Heart left ventricle (tissue), 16 donors: ENCODE measurements around the gene P2RX2. TPM values are rescaled to one million over a fixed set of nuclear protein-coding genes. Genes with fewer than 3 reads are reported as not detected.

Experiments used
- ATAC-seq, 4 donors: fragments of 200-7000 bp; cut with Tn5 transposase; one replicate each; pipeline ENCODE4 v1.9.1; 2020 to 2022; ENCODE audit warnings: moderate library complexity in 4 of 4, mild to moderate bottlenecking in 3 of 4, moderate number of reproducible peaks in 1 of 4
- DNase-seq, 5 donors: peaks; one replicate each; pipeline ENCODE4 v3.0.0-alpha.2; 2020
- H3K27ac ChIP-seq, 12 donors: fragments of 200-600 bp; sonication (generic) in 4 of 12; one replicate each; pipeline versions ENCODE4 v1.5.0 to v1.8.0; 2016 to 2022; ENCODE audit warnings: mild to moderate bottlenecking in 2 of 12
- H3K27me3 ChIP-seq, 9 donors: fragments of 200-600 bp; sonication (generic) in 2 of 9; one replicate each; pipeline versions ENCODE4 v1.5.1 to v1.8.0; 2016 to 2022; ENCODE audit warnings: mild to moderate bottlenecking in 3 of 9
- H3K36me3 ChIP-seq, 9 donors: fragments of 200-600 bp; sonication (generic) in 2 of 9; one replicate each; pipeline versions ENCODE4 v1.5.0 to v1.8.0; 2018 to 2022; ENCODE audit warnings: mild to moderate bottlenecking in 2 of 9
- H3K4me1 ChIP-seq, 12 donors: fragments of 200-600 bp; sonication (generic) in 4 of 12; one replicate each; pipeline versions ENCODE4 v1.5.0 to v1.8.0; 2016 to 2022; ENCODE audit warnings: mild to moderate bottlenecking in 3 of 12
- H3K4me3 ChIP-seq, 12 donors: fragments of 200-600 bp; sonication (generic) in 4 of 12; one replicate each; pipeline versions ENCODE4 v1.5.0 to v1.8.0; 2017 to 2022; ENCODE audit warnings: mild to moderate bottlenecking in 9 of 12, moderate library complexity in 4 of 12
- H3K9me3 ChIP-seq, 12 donors: fragments of 200-600 bp; sonication (generic) in 4 of 12; one replicate each; pipeline versions ENCODE4 v1.5.0 to v1.8.0; 2016 to 2022; ENCODE audit warnings: mild to moderate bottlenecking in 1 of 12
- POLR2A ChIP-seq, 2 donors: fragments of 450-650 bp; IDR thresholded peaks; one replicate each; pipeline ENCODE4 v1.6.1; 2017; ENCODE audit warnings: antibody characterized with exemption in 2 of 2, mild to moderate bottlenecking in 2 of 2, moderate library complexity in 2 of 2
- WGBS, 4 donors: extraction: QIAGEN DNeasy Blood & Tissue Kit in 2 of 4; methylation state at CpG; one replicate each; pipeline versions ENCODE4 v1.1.5 to v1.1.7; 2013 to 2018; 5-methylcytosine and 5-hydroxymethylcytosine counted together
- intact Hi-C, 10 donors: fragments of 100-400 bp; cut with DNase I; formaldehyde crosslinking; loops; one replicate each; pipeline versions ENCODE4 v1.11.1 to v1.14.2; 2022
- polyA plus RNA-seq, 2 donors: library from polyadenylated mRNA; stranded (reverse); fragments of 200-250 nt; gene quantifications; one replicate each; pipeline ENCODE4 v1.2.3, GENCODE V29; 2013
- total RNA-seq, 9 donors: library from RNA; depleted of rRNA in 2 of 9; stranded (reverse); fragments of >200 nt in 2 of 9; fragmentation: NEBNext Ultra II Directional in 3 of 9; extraction: Animal tissue kit (Norgen Biotek cat#: 25700) in 3 of 9; gene quantifications; one replicate each; pipeline versions ENCODE4 v1.1.0 to v1.2.4, GENCODE V29; 2016 to 2023
- TF ChIP-seq, protein P1 (sequence below), 12 donors: fragments of 200-600 bp; sonication (generic) in 4 of 12; IDR thresholded peaks; one replicate each; pipeline versions ENCODE4 v1.5.0 to v1.8.0; 2018 to 2022; ENCODE audit warnings: antibody characterized with exemption in 12 of 12, mild to moderate bottlenecking in 5 of 12
- donor health status: ischemic (EF 13 %, LVEDD 7.1; RV severe dilation, severe dysfunction).
- donor health status: healthy with polysubstance abuse.
- donor health status: DM: no; HTN: yes; CAD: no.
- donor health status: DM: no; HTN: no; CAD: no.
- donor health status: ischemic (EF 25% LVEDD 6.9; RV normal size, moderate dysfunction).
- donor health status: ischemic (EF 25% LVEDD 5.7; RV mildly dilated, moderate dysfunction).
- donor health status: healthy.
- donor health status: DM: yes; HTN: yes; CAD: no.
- donor health status: ischemic (EF 35%, LVEDD 5.7; RV mildly dilated, moderate dysfunction).
- donor health status: nonischemic (EF 11% LVEDD 7.7; RV severe dilation, severe dysfunction).
- donor health status: DM: yes; HTN: yes; CAD: no.
- donor health status: PGD.
- donor health status: ischemic (EF 29% LVEDD 5.4; RV normal size, mild dysfunction).
- donor health status: nonischemic (EF 23%, LVEDD 6.1; RV moderate dilation, normal function).

The P2RX2 gene
- total and polyA plus RNA-seq, 11 donors, result not detected

DNA sequence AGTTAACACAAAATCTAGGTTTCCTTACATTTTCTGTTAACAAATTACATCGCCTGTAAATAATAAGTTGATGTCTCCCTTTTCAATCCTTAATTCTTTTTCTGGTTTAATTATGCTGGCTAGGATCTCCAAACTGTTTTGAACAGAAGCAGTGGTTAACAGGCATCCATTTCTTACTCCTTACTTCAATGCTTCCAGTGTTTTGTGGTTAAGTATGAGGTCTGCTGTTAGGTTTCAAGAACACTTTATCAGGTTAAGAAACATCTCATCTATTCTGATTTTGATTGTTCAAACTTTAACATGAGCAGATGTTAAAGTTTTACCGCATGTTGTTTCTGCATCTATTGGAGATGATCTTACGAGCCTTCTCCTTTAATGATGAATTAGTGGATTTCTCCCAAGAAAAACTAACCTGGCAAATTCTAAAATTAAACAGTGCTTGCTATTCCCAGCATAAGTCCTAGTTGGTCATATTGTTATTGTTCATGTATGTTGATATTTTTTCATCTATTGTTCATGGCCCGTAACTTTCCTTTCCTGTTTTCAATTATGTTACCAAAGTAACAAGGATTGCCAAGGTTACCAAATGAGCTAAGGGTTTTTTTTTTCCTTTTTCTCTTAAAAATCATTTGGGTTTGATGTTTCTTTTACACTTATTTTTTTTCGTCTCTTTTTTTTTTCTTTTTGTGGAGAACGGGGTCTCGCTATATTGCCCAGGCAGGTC lies 35.2 kb downstream of the P2RX2 start:
- Histone ChIP-seq H3K36me3 (peaks cover 0 to 87% (median 76%) of the 10 kb centered on the region in 9 donors), H3K4me3 (no peak overlapping the region), H3K27ac (no peak overlapping the region), H3K4me1 (no peaks in the 10 kb centered on the region), H3K9me3 (no peaks in the 10 kb centered on the region), H3K27me3 (no peaks in the 10 kb centered on the region)
- intact Hi-C loops, result no loop called here
- DNase-seq (no peak), ATAC-seq (no peak)
- 82 to 87% (median 84%) methylated on average over 7 of the region's 7 CpGs for WGBS, 4 donors
- TF ChIP-seq, protein P1, sequence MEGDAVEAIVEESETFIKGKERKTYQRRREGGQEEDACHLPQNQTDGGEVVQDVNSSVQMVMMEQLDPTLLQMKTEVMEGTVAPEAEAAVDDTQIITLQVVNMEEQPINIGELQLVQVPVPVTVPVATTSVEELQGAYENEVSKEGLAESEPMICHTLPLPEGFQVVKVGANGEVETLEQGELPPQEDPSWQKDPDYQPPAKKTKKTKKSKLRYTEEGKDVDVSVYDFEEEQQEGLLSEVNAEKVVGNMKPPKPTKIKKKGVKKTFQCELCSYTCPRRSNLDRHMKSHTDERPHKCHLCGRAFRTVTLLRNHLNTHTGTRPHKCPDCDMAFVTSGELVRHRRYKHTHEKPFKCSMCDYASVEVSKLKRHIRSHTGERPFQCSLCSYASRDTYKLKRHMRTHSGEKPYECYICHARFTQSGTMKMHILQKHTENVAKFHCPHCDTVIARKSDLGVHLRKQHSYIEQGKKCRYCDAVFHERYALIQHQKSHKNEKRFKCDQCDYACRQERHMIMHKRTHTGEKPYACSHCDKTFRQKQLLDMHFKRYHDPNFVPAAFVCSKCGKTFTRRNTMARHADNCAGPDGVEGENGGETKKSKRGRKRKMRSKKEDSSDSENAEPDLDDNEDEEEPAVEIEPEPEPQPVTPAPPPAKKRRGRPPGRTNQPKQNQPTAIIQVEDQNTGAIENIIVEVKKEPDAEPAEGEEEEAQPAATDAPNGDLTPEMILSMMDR (IDR thresholded peaks at IDR 0.05), result no peak
- TF ChIP-seq POLR2A (IDR thresholded peaks at IDR 0.05), result no peak

DNA sequence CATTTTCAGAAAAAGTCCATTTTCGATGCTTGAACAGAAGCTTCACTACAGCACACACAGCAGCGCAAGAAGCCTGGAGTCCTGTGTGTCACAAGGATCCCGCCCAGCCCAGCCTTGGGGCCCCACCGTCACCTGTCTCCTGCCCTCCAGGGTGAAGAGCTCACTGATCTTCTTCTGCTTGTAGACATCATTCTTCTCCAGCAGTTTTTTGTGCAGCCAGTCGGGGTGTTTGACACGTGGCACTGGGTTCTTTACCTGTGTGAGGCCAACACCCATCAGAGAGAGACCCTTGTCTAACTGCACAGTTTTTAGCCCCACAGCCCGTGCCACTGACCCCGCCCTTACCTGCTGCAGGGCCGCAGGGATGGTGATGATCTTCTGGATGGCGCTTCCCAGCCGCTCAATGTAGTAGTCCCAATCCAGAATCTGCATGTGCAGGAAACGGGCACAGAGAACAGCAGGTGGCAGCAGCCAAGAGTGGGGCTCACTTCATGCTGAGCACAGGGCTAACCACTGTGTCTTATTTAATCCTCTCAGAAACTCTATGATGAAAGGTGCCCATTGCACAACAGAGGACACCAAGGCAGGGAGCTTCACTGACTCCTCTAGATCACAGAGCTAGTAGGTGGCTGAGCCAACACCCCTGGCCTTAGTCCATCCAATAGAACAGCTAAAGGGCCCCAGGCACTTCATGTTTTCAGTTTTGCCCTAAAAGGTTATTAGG lies 38.6 kb downstream of the P2RX2 start:
- Histone ChIP-seq H3K4me1 (no peaks in the 10 kb centered on the region), H3K36me3 (peaks cover 0 to 100% (median 91%) of the 10 kb centered on the region in 9 donors), H3K4me3 (no peak overlapping the region), H3K27ac (no peak overlapping the region), H3K27me3 (no peaks in the 10 kb centered on the region), H3K9me3 (no peaks in the 10 kb centered on the region)
- ATAC-seq (no peak), DNase-seq (no peak)
- TF ChIP-seq POLR2A (IDR thresholded peaks at IDR 0.05), result no peak
- TF ChIP-seq, protein P1 (IDR thresholded peaks at IDR 0.05), result no peak
- intact Hi-C loops, result no loop called here
- 94 to 97% (median 96%) methylated on average over 12 of the region's 12 CpGs for WGBS, 4 donors

DNA sequence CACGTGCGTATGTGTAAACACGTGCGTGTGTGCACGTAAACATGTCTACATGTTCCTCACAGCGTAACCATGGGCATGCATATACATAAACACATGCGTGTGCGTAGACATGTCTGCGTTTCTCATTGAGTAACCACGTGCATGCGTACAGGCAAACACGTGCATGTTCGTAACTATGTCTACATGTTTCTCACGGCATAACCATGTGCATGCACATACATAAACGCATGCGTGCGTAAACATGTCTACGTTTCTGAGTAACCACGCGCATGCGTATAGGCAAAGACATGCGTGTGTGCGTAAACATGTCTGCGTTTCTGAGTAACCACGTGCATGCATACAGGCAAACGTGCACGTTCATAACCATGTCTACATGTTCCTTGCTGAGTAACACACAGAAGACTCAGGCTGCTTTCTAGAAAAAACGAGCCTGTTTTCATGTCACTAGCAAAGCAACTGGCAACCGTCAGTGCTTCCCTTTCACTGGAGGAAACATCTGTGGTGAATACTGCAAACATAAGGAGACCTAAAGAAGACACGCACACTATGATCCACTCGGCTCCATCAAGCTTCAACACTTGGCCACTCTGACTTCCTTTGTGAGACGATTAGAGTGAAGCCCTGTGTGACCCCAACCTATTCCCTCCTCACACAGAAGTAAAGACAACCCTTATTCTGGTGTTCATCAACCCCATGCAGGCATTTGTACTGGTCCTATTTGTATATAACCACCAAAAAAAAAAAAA lies 39.7 kb downstream of the P2RX2 start:
- ATAC-seq, result no peak
- Histone ChIP-seq H3K27me3 (no peaks in the 10 kb centered on the region), H3K4me3 (no peak overlapping the region), H3K27ac (no peak overlapping the region), H3K9me3 (no peaks in the 10 kb centered on the region), H3K36me3 (peaks cover 0 to 100% (median 91%) of the 10 kb centered on the region in 9 donors), H3K4me1 (no peaks in the 10 kb centered on the region)
- no peak for TF ChIP-seq POLR2A (IDR thresholded peaks at IDR 0.05)
- TF ChIP-seq, protein P1 (IDR thresholded peaks at IDR 0.05), result no peak
- DNase-seq, result peak in 1 of 5 donors; percentile 1
- WGBS, 4 donors, result 91 to 94% (median 93%) methylated on average over 32 of the region's 32 CpGs
- intact Hi-C loops, result no loop called here

DNA sequence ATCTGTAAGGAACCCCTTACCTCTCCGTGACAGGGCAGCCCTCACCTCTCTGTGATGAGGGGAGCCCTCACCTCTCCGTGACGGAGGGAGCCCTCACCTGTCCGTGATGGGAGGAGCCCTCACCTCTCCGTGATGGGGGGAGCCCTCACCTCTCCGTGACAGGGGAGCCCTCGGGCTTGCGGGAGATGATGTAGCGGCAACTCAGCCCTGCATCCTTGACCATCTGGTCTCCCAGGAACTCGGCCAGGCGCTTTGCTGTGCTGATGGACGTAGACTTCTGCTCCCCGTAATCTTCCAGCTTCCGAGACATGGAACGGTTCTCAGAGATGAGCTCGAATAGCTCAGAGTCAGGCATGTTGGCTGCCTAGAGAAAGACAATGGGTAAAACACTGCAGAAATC lies 40.6 kb downstream of the P2RX2 start:
- Histone ChIP-seq H3K4me1 (no peaks in the 10 kb centered on the region), H3K4me3 (no peak overlapping the region), H3K9me3 (no peaks in the 10 kb centered on the region), H3K36me3 (peaks cover 0 to 100% (median 92%) of the 10 kb centered on the region in 9 donors), H3K27ac (no peak overlapping the region), H3K27me3 (no peaks in the 10 kb centered on the region)
- 90 to 96% (median 94%) methylated on average over 16 of the region's 16 CpGs for WGBS, 4 donors
- TF ChIP-seq, protein P1 (IDR thresholded peaks at IDR 0.05), result no peak
- no peak for TF ChIP-seq POLR2A (IDR thresholded peaks at IDR 0.05)
- ATAC-seq, result no peak
- intact Hi-C loops, result no loop called here
- no peak for DNase-seq
